Gastrocnemius medialis (tissue), 4 donors: Measurements from ENCODE around the gene AGK. TPM values are rescaled to one million over a fixed set of nuclear protein-coding genes. Genes with fewer than 3 reads are reported as not detected.
A peak's percentile ranks its signal among the peaks of the same experiment; 100 is the strongest.

ENCODE experiments used
- ATAC-seq, 2 donors: fragments of 150-250 bp; one replicate each; pipeline ENCODE4 v1.9.1; 2016
- DNase-seq, 2 donors: peaks; one replicate each; pipeline ENCODE4 v3.0.0-alpha.2; 2019
- H3K27ac ChIP-seq, 4 donors: fragments of 200-600 bp; sonication (generic); 1 replicate in 1 of 4; 2 replicates in 3 of 4; pipeline ENCODE4 v1.5.1; 2016 to 2018; ENCODE audit warnings: mild to moderate bottlenecking in 2 of 4, moderate library complexity in 1 of 4
- H3K27me3 ChIP-seq, 3 donors: fragments of 200-600 bp; sonication (generic) in 2 of 3; 1 replicate in 1 of 3; 2 replicates in 2 of 3; pipeline versions ENCODE4 v1.5.1 to v1.6.0; 2016 to 2019; ENCODE audit warnings: mild to moderate bottlenecking in 1 of 3, moderate library complexity in 1 of 3
- H3K36me3 ChIP-seq, 2 donors: fragments of 200-600 bp; sonication (generic) in 1 of 2; one replicate each; pipeline ENCODE4 v1.5.1; 2017 to 2018
- H3K4me1 ChIP-seq, 2 donors: fragments of 200-600 bp; sonication (generic) in 1 of 2; one replicate each; pipeline ENCODE4 v1.5.1; 2016 to 2017; ENCODE audit warnings: mild to moderate bottlenecking in 2 of 2
- H3K4me3 ChIP-seq, 4 donors: fragments of 200-600 bp; sonication (generic) in 3 of 4; 1 replicate in 1 of 4; 2 replicates in 3 of 4; pipeline ENCODE4 v1.5.1; 2016 to 2019; ENCODE audit warnings: mild to moderate bottlenecking in 2 of 4
- H3K9me3 ChIP-seq, 3 donors: fragments of 200-600 bp; sonication (generic) in 2 of 3; 1 replicate in 1 of 3; 2 replicates in 2 of 3; pipeline ENCODE4 v1.5.1; 2016 to 2019
- CTCF ChIP-seq, 5 experiments: fragments of 450-650 bp in 3 of 5; fragments of 200-600 bp in 2 of 5; sonication (generic) in 2 of 5; IDR thresholded peaks in 4 of 5; conservative IDR thresholded peaks in 1 of 5; 1 replicate in 4 of 5; 2 replicates in 1 of 5; pipeline ENCODE4 v1.5.1; 2016 to 2019; ENCODE audit warnings: antibody characterized with exemption in 5 of 5, mild to moderate bottlenecking in 3 of 5, moderate library complexity in 3 of 5
- POLR2A ChIP-seq, 2 donors: fragments of 450-650 bp; IDR thresholded peaks; one replicate each; pipeline ENCODE4 v1.6.1; 2017; ENCODE audit warnings: antibody characterized with exemption in 2 of 2, mild to moderate bottlenecking in 2 of 2, moderate library complexity in 2 of 2
- in situ Hi-C, 4 donors: fragments of 200-750 bp; cut with MboI; loops; one replicate each; pipeline versions ENCODE4 v1.15.0 to v1.8.0; 2017; ENCODE audit warnings: low sequenced_read_pairs in 4 of 4
- intact Hi-C: fragments of 100-400 bp; cut with DNase I; formaldehyde crosslinking; loops from one replicate; pipeline ENCODE4 v1.15.1; 2023; ENCODE audit warnings: low total_unique reads
- total RNA-seq, 4 donors: library from RNA; depleted of rRNA; stranded (reverse); fragments of >200 nt; gene quantifications; one replicate each; pipeline versions ENCODE4 v1.1.0 to v1.2.3, GENCODE V29; 2016

AGK gene
- total RNA-seq, 4 donors from 2014 or later: 6.5 to 17.1 (median 11.5) TPM

- Histone ChIP-seq H3K9me3 (no peaks in the 10 kb centered on the region), H3K27ac (peak overlapping the region in 2 of 4 donors; percentile 37 to 53), H3K4me3 (no peak overlapping the region), H3K4me1 (peaks cover 4 to 24% of the 10 kb centered on the region in 2 donors), H3K27me3 (no peaks in the 10 kb centered on the region), H3K36me3 (peaks cover 0 to 12% of the 10 kb centered on the region in 2 donors)
- no peak for TF ChIP-seq CTCF (IDR thresholded peaks at IDR 0.05 in 4 of 5, conservative IDR thresholded peaks at IDR 0.05 in 1 of 5)
- no peak for TF ChIP-seq POLR2A (IDR thresholded peaks at IDR 0.05)
- in situ Hi-C loops: no loop called here
- no peak for DNase-seq
- ATAC-seq: peak; percentile 31 to 50
- intact Hi-C loops: loop anchor here (5.0 to 10.0 kb wide), 2 partner anchors 574 to 837 kb away; partner anchors contain the start of gene TMEM178B
These were observed 98.1 kb downstream of the AGK start for GRCh38 chr7:141649137-141649864.

DNA sequence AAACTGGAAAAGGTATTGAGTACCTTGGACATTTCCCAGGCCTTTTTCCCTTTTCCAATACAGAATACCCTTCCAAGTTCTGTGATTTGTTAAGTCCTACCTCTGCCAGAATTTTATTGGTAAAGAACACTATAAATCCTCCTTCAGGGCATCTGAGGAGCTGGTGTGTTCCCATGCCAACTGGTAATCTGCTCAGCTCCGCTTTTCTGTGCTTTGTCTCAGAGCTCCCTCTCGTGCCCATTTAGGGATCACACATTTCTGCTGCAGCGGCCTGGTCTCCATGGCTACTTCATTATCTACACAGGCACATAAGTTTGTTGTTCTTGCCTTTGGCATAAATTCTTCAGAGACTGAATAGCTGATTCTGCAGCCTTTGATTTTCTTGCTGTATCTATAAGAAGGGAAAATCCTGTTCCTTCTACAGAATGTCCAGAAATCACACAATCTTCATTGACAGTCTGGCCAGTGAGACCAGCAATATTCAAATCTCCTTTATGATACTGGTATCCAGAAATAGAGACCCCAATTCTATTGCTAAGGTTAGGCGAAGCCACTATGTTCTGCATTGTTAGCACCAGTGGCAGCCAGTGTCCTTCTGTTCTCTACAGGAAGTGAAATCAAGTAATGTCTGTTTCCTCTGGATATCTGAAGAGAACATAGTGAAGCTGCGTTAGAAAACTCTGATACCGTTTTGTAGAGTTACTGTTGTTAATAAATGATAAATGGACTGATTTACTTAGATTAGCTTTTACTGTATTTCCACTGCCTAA lies 98.8 kb downstream of the AGK start:
- H3K27me3 ChIP-seq: no peaks in the 10 kb centered on the region
- peak; percentile 78 to 83 for ATAC-seq
- peaks cover 0 to 12% of the 10 kb centered on the region in 2 donors for H3K36me3 ChIP-seq
- no peaks in the 10 kb centered on the region for H3K9me3 ChIP-seq
- peak overlapping the region in 1 of 4 donors; percentile 37 for H3K27ac ChIP-seq
- TF ChIP-seq POLR2A (IDR thresholded peaks at IDR 0.05): no peak
- peak; percentile 23 to 66 (median 45) for TF ChIP-seq CTCF (IDR thresholded peaks at IDR 0.05 in 4 of 5, conservative IDR thresholded peaks at IDR 0.05 in 1 of 5)
- no peak overlapping the region for H3K4me3 ChIP-seq
- H3K4me1 ChIP-seq: peaks cover 4 to 24% of the 10 kb centered on the region in 2 donors
- peak in 1 of 2 donors; percentile 25 for DNase-seq
- in situ Hi-C loops (no loop called here), intact Hi-C loops (loop anchor here (5.0 to 10.0 kb wide), 2 partner anchors 575 to 838 kb away; partner anchors contain the start of gene TMEM178B)

GRCh38 chr7:141651417-141651816 lies 100.2 kb downstream of the AGK start:
- no peak overlapping the region for H3K27ac ChIP-seq
- intact Hi-C loops (no loop called here), in situ Hi-C loops (no loop called here)
- H3K4me1 ChIP-seq: peaks cover 4 to 24% of the 10 kb centered on the region in 2 donors
- peaks cover 0 to 12% of the 10 kb centered on the region in 2 donors for H3K36me3 ChIP-seq
- ATAC-seq: no peak
- no peaks in the 10 kb centered on the region for H3K9me3 ChIP-seq
- no peak for DNase-seq
- H3K27me3 ChIP-seq: no peaks in the 10 kb centered on the region
- no peak for TF ChIP-seq CTCF (IDR thresholded peaks at IDR 0.05 in 4 of 5, conservative IDR thresholded peaks at IDR 0.05 in 1 of 5)
- TF ChIP-seq POLR2A (IDR thresholded peaks at IDR 0.05): no peak
- no peak overlapping the region for H3K4me3 ChIP-seq

DNA sequence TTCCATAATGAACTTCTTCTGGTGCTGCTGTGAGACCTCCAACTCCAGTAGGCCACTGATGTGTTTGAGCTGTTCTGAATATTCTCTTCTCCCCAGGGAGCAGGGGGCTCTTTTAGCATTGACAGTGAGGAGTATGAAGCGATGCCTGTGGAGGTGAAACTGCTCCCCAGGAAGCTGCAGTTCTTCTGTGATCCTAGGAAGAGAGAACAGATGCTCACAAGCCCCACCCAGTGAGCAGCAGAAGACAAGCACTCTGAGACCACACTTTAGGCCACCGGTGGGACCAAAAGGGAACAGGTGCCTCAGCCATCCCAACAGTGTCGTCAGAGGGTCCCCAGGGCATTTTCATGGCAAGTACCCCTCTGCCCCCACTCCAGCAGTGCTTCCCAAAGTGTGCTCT lies 101.5 kb downstream of the AGK start:
- no peak for TF ChIP-seq CTCF (IDR thresholded peaks at IDR 0.05 in 4 of 5, conservative IDR thresholded peaks at IDR 0.05 in 1 of 5)
- no peak for TF ChIP-seq POLR2A (IDR thresholded peaks at IDR 0.05)
- Histone ChIP-seq H3K4me3 (no peak overlapping the region), H3K27me3 (no peaks in the 10 kb centered on the region), H3K4me1 (peaks cover 4 to 24% of the 10 kb centered on the region in 2 donors), H3K9me3 (no peaks in the 10 kb centered on the region), H3K27ac (no peak overlapping the region), H3K36me3 (peaks cover 0 to 12% of the 10 kb centered on the region in 2 donors)
- DNase-seq: no peak
- no peak for ATAC-seq
- intact Hi-C loops (no loop called here), in situ Hi-C loops (no loop called here)
